MCF 10A (cell line): ENCODE data around the gene NEK1. TPM values are rescaled to one million over a fixed set of nuclear protein-coding genes. Genes with fewer than 3 reads are reported as not detected.

ENCODE experiments used
- BruUV-seq: library from RNA; stranded (reverse); fragments of 400-500 nt; replicated peaks from 2 replicates; lab custom pipeline; 2021; lab: Mats Ljungman, UMichigan
- CTCF ChIA-PET: fragments of 300-600 bp; sonication (Branson Sonifier 250); formaldehyde crosslinking; extraction: SDS; loops from one replicate; lab custom pipeline; 2021; ENCODE audit warnings: antibody characterized with exemption, inconsistent platforms; lab: Yijun Ruan, JAX
- POLR2A ChIA-PET: fragments of 300-600, 350-650 bp; sonication (Branson Sonifier 250); formaldehyde crosslinking; extraction: SDS; loops from one replicate; lab custom pipeline; 2020; ENCODE audit warnings: antibody characterized with exemption, inconsistent platforms; lab: Yijun Ruan, JAX
- DNase-seq: peaks from one replicate; pipeline ENCODE4 v3.0.0-alpha.2; 2018; ENCODE audit not compliant: unreplicated experiment
- H3K27ac Mint-ChIP-seq: one replicate; pipeline ENCODE4 v1.8.0; 2022; ENCODE audit warnings: mild to moderate bottlenecking, low read depth, mixed read lengths; ENCODE audit not compliant: unreplicated experiment
- H3K27me3 Mint-ChIP-seq: one replicate; pipeline ENCODE4 v1.8.0; 2022; ENCODE audit warnings: mixed read lengths; ENCODE audit not compliant: insufficient read depth, unreplicated experiment
- H3K36me3 Mint-ChIP-seq: one replicate; pipeline ENCODE4 v1.8.0; 2022; ENCODE audit warnings: mild to moderate bottlenecking, moderate library complexity, mixed read lengths; ENCODE audit not compliant: insufficient read depth, unreplicated experiment
- H3K4me1 Mint-ChIP-seq: one replicate; pipeline ENCODE4 v1.8.0; 2022; ENCODE audit warnings: mixed read lengths; ENCODE audit not compliant: insufficient read depth, unreplicated experiment
- H3K4me3 Mint-ChIP-seq: one replicate; pipeline ENCODE4 v1.8.0; 2022; ENCODE audit warnings: mild to moderate bottlenecking, moderate library complexity, mixed read lengths; ENCODE audit not compliant: unreplicated experiment
- H3K9me3 Mint-ChIP-seq: one replicate; pipeline ENCODE4 v1.8.0; 2022; ENCODE audit warnings: mixed read lengths; ENCODE audit not compliant: unreplicated experiment
- CTCF ChIP-seq: fragments of 200-600 bp; IDR thresholded peaks from one replicate; pipeline ENCODE4 v1.8.0; 2022; ENCODE audit warnings: antibody characterized with exemption, mild to moderate bottlenecking; ENCODE audit not compliant: unreplicated experiment
- intact Hi-C: fragments of 100-400 bp; cut with micrococcal nuclease; formaldehyde crosslinking; loops from 2 replicates; pipeline ENCODE4 v1.14.1; 2022
- total RNA-seq: library from RNA; stranded (reverse); gene quantifications from 2 replicates; pipeline ENCODE4 v1.2.3, GENCODE V29; 2022

Gene NEK1
- total RNA-seq, 1 experiment from 2014 or later = 15.5 TPM

GRCh38 chr4:169619958-169620879 lies 7.8 kb upstream of the NEK1 start, which contains the start of gene CLCN3:
Gene CLCN3 (plus strand): TSS chr4:169620578. CDS start chr4:169635929, 15,351 bp downstream.
- peak; percentile 98 for DNase-seq
- peak within 1 kb of the TSS; percentile 98 for H3K27ac Mint-ChIP-seq
- no peaks in the 10 kb centered on the region for H3K36me3 Mint-ChIP-seq
- CTCF ChIA-PET = interaction anchor here (0.6 to 2.2 kb wide), 18 partner anchors 9 to 1027 kb away, joined by 3 to 9 read pairs (median 4); no protein-coding TSS in a partner anchor
- intact Hi-C loops = loop anchor here (1.0 kb wide), 2 partner anchors 40 to 406 kb away; partner anchors contain the start of gene MFAP3L
- H3K4me3 Mint-ChIP-seq = peak within 1 kb of the TSS; percentile 97
- POLR2A ChIA-PET = interaction anchor here (0.6 to 5.2 kb wide), 28 partner anchors 8 to 855 kb away, joined by 3 to 303 read pairs (median 5); partner anchors contain the start of genes HPF1 and NEK1
- H3K4me1 Mint-ChIP-seq = peaks cover 29% of the 10 kb centered on the region
- TF ChIP-seq CTCF = no peak
- no peaks in the 10 kb centered on the region for H3K9me3 Mint-ChIP-seq
- BruUV-seq = no TSS peak
- no peaks in the 10 kb centered on the region for H3K27me3 Mint-ChIP-seq

- peak; percentile 76 for DNase-seq
- intact Hi-C loops = no loop called here
- Mint-ChIP-seq H3K4me3 (peak overlapping the region; percentile 97), H3K27ac (peak overlapping the region; percentile 98), H3K9me3 (no peaks in the 10 kb centered on the region), H3K4me1 (peaks cover 29% of the 10 kb centered on the region), H3K27me3 (no peaks in the 10 kb centered on the region), H3K36me3 (no peaks in the 10 kb centered on the region)
- TF ChIP-seq CTCF = peak; percentile 39
- POLR2A ChIA-PET = interaction anchor here (0.6 to 5.2 kb wide), 23 partner anchors 8 to 855 kb away, joined by 3 to 303 read pairs (median 4); partner anchors contain the start of genes HPF1 and NEK1
- BruUV-seq = TSS peak; percentile 90
- CTCF ChIA-PET = interaction anchor here (0.6 to 2.2 kb wide), 21 partner anchors 9 to 1095 kb away, joined by 3 to 9 read pairs (median 4); no protein-coding TSS in a partner anchor
Measured at GRCh38 chr4:169619518-169619957, 7.2 kb upstream of the NEK1 start.

GRCh38 chr4:169618986-169619385 lies 6.6 kb upstream of the NEK1 start:
- POLR2A ChIA-PET = interaction anchor here (0.7 to 5.2 kb wide), 13 partner anchors 7 to 429 kb away, joined by 3 to 303 read pairs (median 5); partner anchors contain the start of gene NEK1
- BruUV-seq = no TSS peak
- TF ChIP-seq CTCF = no peak
- Mint-ChIP-seq H3K27ac (peak overlapping the region; percentile 98), H3K4me3 (peak overlapping the region; percentile 97), H3K9me3 (no peaks in the 10 kb centered on the region), H3K4me1 (peaks cover 29% of the 10 kb centered on the region), H3K27me3 (no peaks in the 10 kb centered on the region), H3K36me3 (no peaks in the 10 kb centered on the region)
- DNase-seq = no peak
- CTCF ChIA-PET = interaction anchor here (0.6 to 2.2 kb wide), 16 partner anchors 13 to 1095 kb away, joined by 3 to 7 read pairs (median 3); no protein-coding TSS in a partner anchor
- intact Hi-C loops = no loop called here
